Activated naive CD8-positive, alpha-beta T cell treated with anti-CD3 and anti-CD28 coated beads, Interleukin-2, amount 10 ng/mL, durations not matched to agents 7 days and 5 days (primary cell): ENCODE data around the gene MRRF. TPM values are rescaled to one million over a fixed set of nuclear protein-coding genes. Genes with fewer than 3 reads are reported as not detected.
"Not testable (repeated sequence)": the region's sequence is repeated elsewhere in the genome, so short reads cannot be mapped to it uniquely, and the experiment has no call there.

Experiments
- ATAC-seq: fragments of 150-1000 bp; cut with Tn5 transposase; one replicate; pipeline ENCODE4 v1.10.0; 2021; ENCODE audit warnings: low read depth, moderate library complexity
- POLR2A ChIA-PET: fragments of 350-600 bp; sonication (Branson Sonifier 250); formaldehyde crosslinking; loops from one replicate; lab custom pipeline; 2021; ENCODE audit warnings: antibody characterized with exemption; lab: Charles Lee
- DNase-seq: peaks from one replicate; pipeline ENCODE4 v3.0.0; 2021
- H3K27ac Mint-ChIP-seq: one replicate; pipeline ENCODE4 v1.8.0; 2022; ENCODE audit warnings: mild to moderate bottlenecking, mixed read lengths
- H3K27me3 Mint-ChIP-seq: one replicate; pipeline ENCODE4 v1.8.0; 2022; ENCODE audit warnings: mild to moderate bottlenecking, moderate library complexity, mixed read lengths
- H3K36me3 Mint-ChIP-seq: one replicate; pipeline ENCODE4 v1.8.0; 2021; ENCODE audit warnings: mild to moderate bottlenecking, mixed read lengths
- H3K4me1 Mint-ChIP-seq: one replicate; pipeline ENCODE4 v1.8.0; 2021; ENCODE audit warnings: mixed read lengths
- H3K4me3 Mint-ChIP-seq: one replicate; pipeline ENCODE4 v1.8.0; 2022; ENCODE audit warnings: mild to moderate bottlenecking, moderate library complexity, mixed read lengths
- H3K9me3 Mint-ChIP-seq: one replicate; pipeline ENCODE4 v1.8.0; 2021; ENCODE audit warnings: mixed read lengths
- total RNA-seq, 2 experiments: library from RNA; stranded (reverse); gene quantifications; one replicate each; pipeline ENCODE4 v1.2.3, GENCODE V29; 2021

The MRRF gene
- total RNA-seq, 2 experiments from 2014 or later, result 28.4 to 29.0 TPM

GRCh38 chr9:122309861-122310260 lies 45.2 kb downstream of the MRRF start:
- POLR2A ChIA-PET, result no interaction called here
- DNase-seq (no peak), ATAC-seq (no peak)
- H3K27me3 Mint-ChIP-seq, result no peaks in the 10 kb centered on the region
- no peak overlapping the region for H3K4me3 Mint-ChIP-seq
- H3K9me3 Mint-ChIP-seq, result no peaks in the 10 kb centered on the region
- peaks cover 18% of the 10 kb centered on the region for H3K36me3 Mint-ChIP-seq
- H3K27ac Mint-ChIP-seq, result no peak overlapping the region
- H3K4me1 Mint-ChIP-seq, result peaks cover 2% of the 10 kb centered on the region

GRCh38 chr9:122314165-122314564 lies 49.5 kb downstream of the MRRF start:
- POLR2A ChIA-PET, result no interaction called here
- H3K36me3 Mint-ChIP-seq, result peaks cover 17% of the 10 kb centered on the region
- H3K9me3 Mint-ChIP-seq, result no peaks in the 10 kb centered on the region

GRCh38 chr9:122315534-122315933 lies 50.9 kb downstream of the MRRF start:
- POLR2A ChIA-PET, result no interaction called here
- H3K9me3 Mint-ChIP-seq, result no peaks in the 10 kb centered on the region
- H3K27me3 Mint-ChIP-seq, result no peaks in the 10 kb centered on the region
- peaks cover 2% of the 10 kb centered on the region for H3K4me1 Mint-ChIP-seq
- peaks cover 18% of the 10 kb centered on the region for H3K36me3 Mint-ChIP-seq
- H3K4me3 Mint-ChIP-seq, result no peak overlapping the region
- no peak for DNase-seq
- ATAC-seq, result no peak
- H3K27ac Mint-ChIP-seq, result peak overlapping the region; percentile 20

More at GRCh38 chr9:122314165-122314564, 49.5 kb downstream of the MRRF start:
- ATAC-seq (no peak), DNase-seq (no peak)
- Mint-ChIP-seq H3K27ac (no peak overlapping the region), H3K4me1 (peaks cover 2% of the 10 kb centered on the region), H3K27me3 (no peaks in the 10 kb centered on the region), H3K4me3 (no peak overlapping the region)

- POLR2A ChIA-PET, result no interaction called here
Measured at GRCh38 chr9:122318284-122318683, 53.6 kb downstream of the MRRF start.

GRCh38 chr9:122320413-122320881 lies 55.8 kb downstream of the MRRF start:
- Mint-ChIP-seq H3K27me3 (no peaks in the 10 kb centered on the region), H3K4me1 (no peaks in the 10 kb centered on the region), H3K36me3 (peaks cover 12% of the 10 kb centered on the region), H3K4me3 (no peak overlapping the region), H3K27ac (no peak overlapping the region), H3K9me3 (no peaks in the 10 kb centered on the region)
- POLR2A ChIA-PET, result no interaction called here
- DNase-seq, result no peak
- ATAC-seq, result no peak

More at GRCh38 chr9:122318284-122318683, 53.6 kb downstream of the MRRF start:
- Mint-ChIP-seq H3K9me3 (no peaks in the 10 kb centered on the region), H3K27me3 (no peaks in the 10 kb centered on the region), H3K36me3 (peaks cover 18% of the 10 kb centered on the region), H3K4me1 (peaks cover 2% of the 10 kb centered on the region), H3K27ac (no peak overlapping the region), H3K4me3 (no peak overlapping the region)
- DNase-seq (no peak), ATAC-seq (no peak)

- DNase-seq (no peak), ATAC-seq (no peak)
- Mint-ChIP-seq H3K27me3 (no peaks in the 10 kb centered on the region), H3K27ac (no peak overlapping the region), H3K36me3 (peaks cover 11% of the 10 kb centered on the region), H3K9me3 (no peaks in the 10 kb centered on the region), H3K4me3 (no peak overlapping the region), H3K4me1 (no peaks in the 10 kb centered on the region)
- POLR2A ChIA-PET, result no interaction called here
Measured at GRCh38 chr9:122322553-122322952, 57.9 kb downstream of the MRRF start.

GRCh38 chr9:122324665-122325064 lies 60.0 kb downstream of the MRRF start:
- DNase-seq, H3K4me1 Mint-ChIP-seq, ATAC-seq, POLR2A ChIA-PET, H3K4me3 Mint-ChIP-seq, H3K9me3 Mint-ChIP-seq, H3K36me3 Mint-ChIP-seq, H3K27ac Mint-ChIP-seq, H3K27me3 Mint-ChIP-seq: not testable (repeated sequence)

- ATAC-seq, result no peak
- Mint-ChIP-seq H3K36me3 (peaks cover 8% of the 10 kb centered on the region), H3K27me3 (no peaks in the 10 kb centered on the region), H3K4me1 (no peaks in the 10 kb centered on the region), H3K9me3 (no peaks in the 10 kb centered on the region), H3K4me3 (no peak overlapping the region), H3K27ac (no peak overlapping the region)
- POLR2A ChIA-PET, result interaction anchor here (0.7 kb wide), 1 partner anchor 161 kb away, joined by 7 read pairs; no protein-coding TSS in a partner anchor
- DNase-seq, result no peak
Measured at GRCh38 chr9:122325124-122325523, 60.4 kb downstream of the MRRF start.

GRCh38 chr9:122327175-122327574 lies 62.5 kb downstream of the MRRF start:
- Mint-ChIP-seq H3K27me3 (no peaks in the 10 kb centered on the region), H3K4me3 (no peak overlapping the region), H3K36me3 (peaks cover 8% of the 10 kb centered on the region), H3K27ac (no peak overlapping the region), H3K4me1 (no peaks in the 10 kb centered on the region), H3K9me3 (no peaks in the 10 kb centered on the region)
- ATAC-seq (no peak), DNase-seq (no peak)
- POLR2A ChIA-PET, result no interaction called here

GRCh38 chr9:122329597-122329996 lies 64.9 kb downstream of the MRRF start:
- Mint-ChIP-seq H3K4me1 (no peaks in the 10 kb centered on the region), H3K9me3 (no peaks in the 10 kb centered on the region), H3K36me3 (peaks cover 1% of the 10 kb centered on the region), H3K27ac (no peak overlapping the region), H3K27me3 (no peaks in the 10 kb centered on the region), H3K4me3 (no peak overlapping the region)
- no peak for ATAC-seq
- POLR2A ChIA-PET, result no interaction called here
- DNase-seq, result no peak

- H3K27ac Mint-ChIP-seq, H3K36me3 Mint-ChIP-seq, H3K4me3 Mint-ChIP-seq, H3K4me1 Mint-ChIP-seq, H3K9me3 Mint-ChIP-seq, POLR2A ChIA-PET, H3K27me3 Mint-ChIP-seq, ATAC-seq, DNase-seq: not testable (repeated sequence)
Measured at GRCh38 chr9:122330466-122330865, 65.8 kb downstream of the MRRF start.

- no peak for DNase-seq
- Mint-ChIP-seq H3K4me3 (no peak overlapping the region), H3K36me3 (no peaks in the 10 kb centered on the region), H3K27ac (no peak overlapping the region), H3K4me1 (no peaks in the 10 kb centered on the region), H3K27me3 (no peaks in the 10 kb centered on the region), H3K9me3 (no peaks in the 10 kb centered on the region)
- no peak for ATAC-seq
- POLR2A ChIA-PET, result no interaction called here
Measured at GRCh38 chr9:122331523-122331927, 66.8 kb downstream of the MRRF start.

GRCh38 chr9:122332083-122332482 lies 67.4 kb downstream of the MRRF start:
- no peak for DNase-seq
- Mint-ChIP-seq H3K36me3 (no peaks in the 10 kb centered on the region), H3K27ac (no peak overlapping the region), H3K4me1 (no peaks in the 10 kb centered on the region), H3K4me3 (no peak overlapping the region), H3K27me3 (no peaks in the 10 kb centered on the region), H3K9me3 (no peaks in the 10 kb centered on the region)
- POLR2A ChIA-PET, result no interaction called here
- no peak for ATAC-seq

- no peak for DNase-seq
- POLR2A ChIA-PET, result no interaction called here
- H3K9me3 Mint-ChIP-seq, result no peaks in the 10 kb centered on the region
Measured at GRCh38 chr9:122332644-122333043, 68.0 kb downstream of the MRRF start.

More at GRCh38 chr9:122332644-122333043, 68.0 kb downstream of the MRRF start:
- no peak for ATAC-seq
- no peak overlapping the region for H3K4me3 Mint-ChIP-seq
- H3K36me3 Mint-ChIP-seq, result no peaks in the 10 kb centered on the region
- H3K27ac Mint-ChIP-seq, result no peak overlapping the region
- H3K27me3 Mint-ChIP-seq, result no peaks in the 10 kb centered on the region
- no peaks in the 10 kb centered on the region for H3K4me1 Mint-ChIP-seq
